Suprapubic skin (tissue), 4 donors: ENCODE results near the gene MRPS15.

Experiments used
- CTCF ChIP-seq, 2 donors: fragments of 200-600 bp in 1 of 2; fragments of 450-650 bp in 1 of 2; sonication (generic) in 1 of 2; IDR thresholded peaks; one replicate each; pipeline ENCODE4 v1.5.1; 2016 to 2019; ENCODE audit warnings: antibody characterized with exemption in 2 of 2, mild to moderate bottlenecking in 1 of 2, moderate library complexity in 1 of 2
- EP300 ChIP-seq: sonication (generic); formaldehyde crosslinking; IDR thresholded peaks from one replicate; pipeline ENCODE4 v1.6.1; 2017; ENCODE audit warnings: antibody characterized with exemption
- POLR2A ChIP-seq, 2 donors: fragments of 450-650 bp; IDR thresholded peaks; one replicate each; pipeline ENCODE4 v1.6.1; 2017; ENCODE audit warnings: antibody characterized with exemption in 2 of 2, mild to moderate bottlenecking in 2 of 2, moderate library complexity in 2 of 2
- POLR2AphosphoS5 ChIP-seq, 3 donors: sonication (generic); formaldehyde crosslinking; IDR thresholded peaks; one replicate each; pipeline ENCODE4 v1.6.1; 2017; ENCODE audit warnings: antibody characterized with exemption in 3 of 3

- TF ChIP-seq CTCF (IDR thresholded peaks at IDR 0.05) (no peak), POLR2AphosphoS5 (IDR thresholded peaks at IDR 0.05) (no peak), POLR2A (IDR thresholded peaks at IDR 0.05) (no peak), EP300 (no peak)
These were observed 42.2 kb upstream of the MRPS15 start for GRCh38 chr1:36506276-36506920.
